Placental epithelial cell (primary cell): Measurements from ENCODE around the gene RPL37. TPM values are rescaled to one million over a fixed set of nuclear protein-coding genes. Genes with fewer than 3 reads are reported as not detected.

Experiments used
- small RNA-seq: library from RNA; depleted of rRNA; stranded (forward); fragments of <200 nt; gene quantifications from one replicate; pipeline ENCODE3, GENCODE V24; 2012
- total RNA-seq: library from RNA; depleted of rRNA; stranded (reverse); fragments of >200 nt; gene quantifications from 2 replicates; pipeline ENCODE4 v1.2.3, GENCODE V29; 2012

RPL37 gene
- 138 and 1,774 TPM in 2 replicates for total RNA-seq

DNA sequence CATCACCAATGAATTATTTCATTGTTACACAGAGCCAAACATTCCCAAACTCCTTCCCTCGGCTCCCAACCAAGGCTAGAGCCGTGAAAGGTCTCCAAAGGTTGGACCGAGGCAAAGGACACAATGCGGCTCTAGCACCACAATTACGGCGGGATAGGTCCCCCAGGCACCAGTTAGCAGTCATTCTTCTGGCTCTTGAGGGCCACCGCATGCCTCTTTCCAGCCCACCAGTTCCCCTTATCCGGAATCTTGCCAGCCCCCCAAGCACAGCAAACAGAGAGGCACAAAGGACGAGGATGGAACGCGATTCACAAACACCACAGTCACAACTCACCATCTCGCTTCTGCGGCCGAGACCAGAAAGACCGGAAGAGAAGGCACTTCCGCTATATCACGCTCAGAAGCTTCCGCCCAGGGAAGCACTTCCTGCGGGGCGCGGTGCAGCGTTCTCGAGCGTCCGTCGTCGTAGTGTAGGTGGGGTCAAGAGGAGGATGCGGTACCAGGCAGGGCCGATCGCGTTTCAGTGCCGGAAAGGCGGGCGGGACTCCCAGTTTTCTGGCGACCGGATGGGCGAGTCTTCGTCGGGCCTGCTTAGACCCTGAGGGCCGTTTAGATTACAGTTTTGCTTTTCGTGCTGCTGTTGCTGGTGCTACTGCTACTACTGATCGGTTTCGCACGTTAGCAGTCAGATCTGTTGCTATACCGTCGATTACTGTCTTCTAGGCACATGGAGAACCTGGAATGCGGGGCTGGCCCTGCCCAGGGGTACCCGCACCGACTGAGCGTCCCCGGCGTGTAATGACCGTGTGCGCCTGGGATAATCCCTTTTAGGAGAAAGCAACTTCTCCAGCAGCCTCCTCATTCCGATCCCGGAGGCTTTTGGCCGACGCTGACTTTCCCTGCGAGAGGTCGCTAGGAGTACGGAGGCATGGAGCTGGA is at the start of gene RPL37:
TSS of gene RPL37 (minus strand) at position 374 of the 939 bp plus-strand sequence. CDS start at position 337, 37 bp downstream.

GRCh38 chr5:40841068-40841805 is 6.2 kb upstream of the RPL37 start, which contains the start of gene CARD6:
Gene CARD6 (plus strand): TSS chr5:40841367. CDS start chr5:40841383, 16 bp downstream.

DNA sequence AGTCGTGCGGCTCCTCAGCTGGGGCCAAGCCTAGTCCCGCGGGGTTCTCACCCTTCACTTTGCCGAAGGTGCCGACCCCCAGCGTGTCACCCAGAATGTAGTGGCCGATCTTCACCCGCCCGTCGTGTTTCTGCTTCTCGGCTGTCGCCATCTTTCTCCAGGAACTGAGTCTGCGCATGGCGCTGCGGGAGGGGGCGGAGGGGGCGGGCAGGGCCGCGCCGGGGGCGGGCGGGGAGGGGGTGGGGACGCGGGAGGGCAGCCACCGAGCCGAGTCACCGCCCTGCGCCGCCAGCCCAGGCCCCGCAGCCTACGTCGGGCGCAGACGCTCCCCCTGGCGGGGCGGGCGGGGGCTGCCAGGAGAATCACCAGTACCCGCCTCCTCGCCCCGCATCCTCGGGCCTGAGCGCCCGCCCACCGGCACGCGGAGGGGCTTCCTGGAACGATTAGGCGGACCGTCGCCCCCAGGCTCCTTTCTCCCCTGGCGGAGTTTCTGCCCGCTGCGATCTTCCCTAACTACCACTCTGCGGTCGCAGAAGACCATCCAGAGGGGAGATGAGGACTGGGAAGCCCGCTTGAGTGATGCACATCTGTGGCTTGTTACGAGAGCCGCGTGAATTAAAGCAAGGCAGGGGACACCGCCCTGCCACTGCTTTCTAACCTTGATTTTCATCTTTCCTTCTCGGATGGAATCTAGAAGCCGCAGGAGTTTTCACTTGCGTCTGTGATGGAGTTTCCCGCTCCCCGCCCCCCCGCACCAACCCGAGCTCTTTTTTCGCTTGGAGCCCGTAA is 36.8 kb downstream of the RPL37 start, which contains the start of gene PRKAA1:
TSS of gene PRKAA1 (minus strand) at position 363 of the 789 bp plus-strand sequence. CDS start at position 178, 185 bp downstream.

Small RNA genes lying within 50 kb of the gene (small RNA-seq; reads per million reads assigned to genes)
- gene RF00191 (not detected), gene SNORD72 (6.3 reads per million, percentile 93 among the genes with 10 or more reads in this experiment)

Other genes with a start within 250 kb of the RPL37 start
- 0.39 TPM in 1 of 2 replicates, not detected in the other for gene PTGER4, start 155.3 kb downstream of the RPL37 start, total RNA-seq
- 12.6 and 13.3 TPM in 2 replicates for gene TTC33, start 79.3 kb downstream of the RPL37 start, total RNA-seq
- gene PRKAA1, start 36.8 kb downstream of the RPL37 start, total RNA-seq: 61.6 and 70.5 TPM in 2 replicates
- gene CARD6, start 6.1 kb upstream of the RPL37 start, total RNA-seq: under 0.01 and 0.43 TPM in 2 replicates
- gene C7, start 74.3 kb upstream of the RPL37 start, total RNA-seq: not detected in 2 replicates
- gene MROH2B, start 236.1 kb upstream of the RPL37 start, total RNA-seq: not detected in 2 replicates